Muscle of back (tissue), 11 donors: Measurements from ENCODE around the gene FBL. TPM values are rescaled to one million over a fixed set of nuclear protein-coding genes. Genes with fewer than 3 reads are reported as not detected.
A peak's percentile ranks its signal among the peaks of the same experiment; 100 is the strongest.

Source experiments
- DNase-seq, 3 donors: peaks; one replicate each; pipeline versions ENCODE4 v3.0.0 to v3.0.0-alpha.2; 2013
- polyA plus RNA-seq, 10 donors: library from polyadenylated mRNA; unstranded; fragments of 120-200 nt; gene quantifications; one replicate each; pipeline ENCODE4 v1.2.1, GENCODE V29; 2013; ENCODE audit not compliant: insufficient read length in 10 of 10

FBL gene
- polyA plus RNA-seq, 10 donors, result 213 to 384 (median 252) TPM

DNA sequence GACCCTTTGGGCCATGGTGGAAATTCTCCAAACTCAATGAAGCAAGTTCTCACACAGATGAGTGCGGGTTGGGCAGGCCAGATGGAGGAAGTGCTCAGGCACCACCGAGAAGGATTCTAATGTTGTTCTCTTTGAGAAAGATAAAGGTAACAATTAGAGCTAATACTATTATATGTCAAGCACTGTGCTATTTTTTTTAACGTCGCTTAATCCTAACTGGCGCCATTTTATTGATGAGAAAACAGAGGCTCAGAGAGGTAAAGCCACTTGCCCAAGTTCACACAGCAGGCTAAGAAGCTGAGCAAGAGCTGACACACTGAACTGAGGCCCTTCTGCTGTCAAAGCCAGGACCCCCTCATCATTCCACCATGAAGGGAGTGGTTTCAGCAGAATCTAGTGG is 1.0 kb downstream of the FBL start:
- DNase-seq, result no peak

DNA sequence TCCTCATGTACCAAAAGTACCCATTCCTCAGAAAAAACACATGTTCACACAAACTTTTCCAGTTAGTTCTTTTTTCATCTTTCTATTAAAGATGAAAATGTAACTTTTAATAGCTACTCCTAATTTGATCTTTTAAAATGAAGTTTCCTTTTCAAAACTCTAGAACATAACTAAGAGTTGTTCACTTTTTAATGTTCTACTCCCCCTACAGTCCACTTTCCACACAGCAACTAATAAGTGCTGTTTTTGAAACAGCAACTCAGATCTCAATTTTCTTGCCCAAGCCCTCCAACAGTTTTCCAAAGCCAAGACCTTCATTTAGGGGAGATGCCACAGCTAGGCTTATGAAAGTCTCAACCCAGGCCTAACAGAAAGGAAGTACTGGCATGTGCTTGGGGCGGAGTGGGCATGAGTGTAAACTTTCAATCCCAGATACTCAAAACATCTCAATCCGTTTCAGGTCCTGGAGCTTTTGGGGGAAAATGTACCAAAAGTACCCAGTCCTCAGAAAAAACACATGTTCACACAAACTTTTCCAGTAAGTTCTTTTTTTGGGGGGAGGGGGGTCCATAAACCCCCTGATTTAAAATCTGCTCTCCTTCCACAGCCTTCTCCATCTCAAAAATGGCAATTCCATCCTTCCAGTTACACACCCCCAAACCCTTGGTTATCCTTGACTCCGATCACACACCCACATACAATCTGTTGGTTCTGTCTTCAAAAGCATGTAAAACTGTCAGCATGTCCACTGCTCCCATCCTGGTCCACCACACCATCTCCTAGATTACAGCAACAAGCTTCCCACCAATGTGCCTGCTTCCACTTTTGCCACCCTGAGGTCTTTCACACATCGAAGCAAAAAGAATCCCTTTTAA is 2.0 kb downstream of the FBL start:
- DNase-seq, result peak; percentile 32 to 68 (median 33)

DNA sequence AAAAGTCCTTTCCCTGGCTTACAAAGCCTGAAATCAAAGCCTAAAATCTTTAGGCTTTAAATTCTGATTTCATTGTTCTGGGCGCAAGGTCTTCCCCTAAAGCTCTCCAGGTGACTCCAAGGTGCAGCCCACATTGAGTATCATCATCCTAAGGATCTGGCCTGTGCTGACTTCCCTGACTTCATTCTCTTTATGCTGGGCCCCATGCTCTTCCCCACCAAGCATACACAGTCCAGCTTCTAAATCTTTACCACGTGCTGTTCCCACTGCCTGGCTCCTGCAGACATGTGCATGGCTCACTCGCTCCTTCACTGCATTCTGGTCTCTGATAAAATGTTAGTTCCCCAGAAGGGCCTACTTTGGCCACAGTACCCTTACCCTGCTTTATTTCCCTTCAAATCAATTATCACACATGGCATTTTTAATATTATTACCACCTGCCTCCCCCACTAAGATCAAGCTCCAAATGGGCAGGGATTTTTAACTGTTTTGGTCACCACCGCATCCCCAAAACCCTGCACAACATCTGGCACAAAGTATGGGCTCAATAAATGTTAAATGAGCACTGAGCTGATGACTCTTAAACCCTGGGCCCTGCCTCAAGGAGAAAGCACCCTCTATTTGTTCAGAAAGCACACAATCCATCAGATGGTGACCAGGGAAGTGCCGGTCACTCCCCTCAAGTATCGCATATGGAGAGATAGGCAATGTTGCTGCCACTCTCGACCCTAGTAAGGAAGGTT is 3.3 kb downstream of the FBL start:
- no peak for DNase-seq

DNA sequence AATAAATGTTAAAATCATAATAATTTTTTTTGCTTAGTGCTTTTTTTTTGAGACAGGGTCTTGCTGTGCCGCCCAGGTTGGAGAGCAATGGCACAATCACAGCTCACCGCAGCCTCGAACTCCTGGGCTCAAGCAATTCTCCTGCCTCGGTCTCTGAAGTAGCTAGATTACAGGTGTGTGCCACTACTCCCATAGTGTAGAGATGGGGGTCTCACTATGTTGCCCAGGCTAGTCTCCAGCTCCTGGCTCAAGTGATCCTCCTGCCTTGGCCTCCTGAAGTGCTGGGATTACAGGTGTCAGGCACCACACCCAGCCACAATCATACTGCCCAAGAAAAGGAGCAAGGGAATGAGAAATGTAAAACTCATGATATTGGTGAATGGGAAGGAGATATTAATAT is 5.1 kb downstream of the FBL start:
- DNase-seq, result no peak

DNA sequence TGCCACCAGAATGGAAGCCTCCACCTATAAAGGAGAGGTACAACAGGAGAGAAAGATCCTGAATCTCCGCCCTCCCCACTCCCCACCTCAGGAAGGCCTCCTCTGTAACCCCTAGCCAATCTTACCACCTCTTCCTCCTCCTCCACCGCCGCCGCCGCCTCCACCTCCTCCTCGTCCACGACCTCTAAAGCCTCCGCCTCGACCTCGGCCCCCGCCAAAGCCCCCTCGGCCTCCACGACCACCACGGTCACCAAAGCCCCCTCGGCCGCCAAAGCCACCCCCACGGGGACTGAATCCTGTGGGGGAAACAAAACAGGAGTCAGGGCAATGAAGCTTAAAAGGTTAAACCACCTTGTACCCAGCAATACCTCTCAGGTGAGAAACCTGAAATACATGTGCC is 5.7 kb downstream of the FBL start:
- no peak for DNase-seq

GRCh38 chr19:39839678-39840327 is 6.4 kb downstream of the FBL start:
- DNase-seq, result peak in 2 of 3 donors; percentile 17 to 21

GRCh38 chr19:39838569-39838968 is 7.6 kb downstream of the FBL start:
- DNase-seq, result no peak

DNA sequence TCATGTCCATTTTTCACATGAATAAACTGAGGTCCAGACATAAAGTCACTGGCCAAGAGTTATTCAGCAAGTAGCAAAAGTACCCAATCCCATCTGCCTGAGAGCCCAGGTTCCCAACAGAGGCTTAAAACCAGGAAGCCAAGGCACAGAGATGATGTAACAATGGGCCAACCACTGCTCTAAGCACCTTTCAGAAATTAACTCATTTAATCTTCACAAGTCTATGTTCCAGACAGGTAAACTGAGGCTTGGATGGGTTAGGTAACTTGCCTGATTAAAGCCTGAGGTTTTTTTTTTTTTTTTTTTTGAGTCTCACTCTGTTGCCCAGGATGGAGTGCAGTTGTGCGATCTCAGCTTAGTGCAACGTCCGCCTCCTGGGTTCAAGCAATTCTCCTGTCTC is 8.2 kb downstream of the FBL start:
- DNase-seq, result no peak

DNA sequence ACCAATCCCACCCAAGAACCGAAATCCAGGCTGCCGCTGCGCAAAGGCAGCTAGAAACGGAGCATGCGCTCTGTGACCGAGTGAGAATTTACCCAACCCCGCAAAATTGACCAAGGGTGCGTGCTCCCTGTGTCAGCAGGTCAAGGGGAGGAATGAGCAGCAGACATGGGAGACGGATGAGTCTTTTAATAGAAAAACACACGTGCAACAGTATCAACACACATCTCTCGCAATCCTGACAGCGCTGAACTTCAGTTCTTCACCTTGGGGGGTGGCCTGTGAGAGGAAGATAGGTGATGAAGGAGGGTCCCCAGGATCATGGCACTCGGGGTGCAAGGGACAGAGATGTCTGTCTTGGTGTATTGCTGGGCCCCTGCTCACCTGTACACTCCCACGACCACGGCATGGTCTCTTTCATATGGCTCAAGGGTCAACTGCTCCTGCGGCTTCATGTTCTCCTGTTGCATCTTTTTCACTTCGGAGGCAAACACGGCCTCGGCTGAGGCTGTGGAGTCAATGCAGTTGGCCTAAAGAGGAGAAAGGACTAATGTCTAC is 11.8 kb downstream of the FBL start:
- peak in 1 of 3 donors; percentile 28 for DNase-seq

GRCh38 chr19:39833464-39834286 is 12.5 kb downstream of the FBL start, which contains the start of gene DYRK1B:
Gene DYRK1B, minus strand, starts transcription at chr19:39834162. Its CDS starts 2,295 bp downstream, at chr19:39831867.
- DNase-seq, result peak; percentile 96 to 99 (median 98)

GRCh38 chr19:39833160-39833463 is 13.1 kb downstream of the FBL start:
- DNase-seq, result no peak

DNA sequence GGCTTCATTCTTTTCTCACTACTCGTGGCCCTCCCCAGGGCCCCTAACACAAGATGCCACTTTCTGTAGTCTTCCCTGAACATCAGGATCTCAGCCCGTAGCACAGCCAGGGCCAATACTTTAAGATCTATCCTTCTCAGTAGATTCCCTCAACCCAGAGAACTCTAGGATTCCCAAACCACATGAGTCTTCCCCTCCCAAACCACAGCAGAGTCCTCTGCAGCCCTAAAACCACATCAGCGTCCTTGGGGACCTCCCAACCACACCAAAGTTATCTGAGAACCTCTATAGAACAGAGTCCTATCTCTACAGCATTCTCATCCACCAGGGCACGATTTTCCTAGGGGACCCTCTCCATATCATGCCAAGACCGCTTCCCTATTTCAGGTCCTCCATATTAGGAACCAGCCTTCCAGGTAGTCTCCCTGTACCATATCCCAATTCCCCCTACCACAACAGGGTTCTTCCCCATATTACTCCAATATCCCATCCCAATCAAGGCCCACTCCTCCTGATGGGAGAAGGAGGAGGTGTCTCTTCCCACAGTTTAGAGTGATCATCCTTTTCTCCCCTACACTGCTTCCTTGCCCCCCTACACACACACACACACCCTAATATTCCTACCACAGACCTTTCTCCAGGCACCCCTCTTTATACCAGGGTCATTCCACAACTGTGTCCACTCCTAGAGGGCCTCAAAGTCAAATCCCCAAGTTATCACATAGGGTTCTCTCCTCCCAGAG is 13.7 kb downstream of the FBL start:
- no peak for DNase-seq

DNA sequence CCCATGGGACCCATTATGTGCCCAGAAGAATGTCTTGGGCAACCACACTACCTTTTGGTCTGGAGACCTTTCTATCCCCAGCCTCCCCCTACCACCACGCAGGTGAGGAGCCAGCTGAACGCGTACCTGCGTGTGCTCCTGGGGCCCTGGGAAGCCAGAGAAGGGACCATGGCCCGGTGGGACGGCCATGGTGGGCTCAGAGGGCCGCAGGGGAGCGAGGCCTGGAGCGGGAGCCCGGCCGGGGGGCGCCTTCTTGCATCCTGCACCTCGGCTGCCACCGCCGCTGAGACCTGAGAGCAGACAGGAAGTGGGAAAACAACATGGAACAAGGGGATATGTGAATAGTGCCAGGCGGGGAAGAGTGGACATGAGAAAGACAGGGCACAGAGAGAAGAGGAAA is 14.5 kb downstream of the FBL start:
- no peak for DNase-seq

DNA sequence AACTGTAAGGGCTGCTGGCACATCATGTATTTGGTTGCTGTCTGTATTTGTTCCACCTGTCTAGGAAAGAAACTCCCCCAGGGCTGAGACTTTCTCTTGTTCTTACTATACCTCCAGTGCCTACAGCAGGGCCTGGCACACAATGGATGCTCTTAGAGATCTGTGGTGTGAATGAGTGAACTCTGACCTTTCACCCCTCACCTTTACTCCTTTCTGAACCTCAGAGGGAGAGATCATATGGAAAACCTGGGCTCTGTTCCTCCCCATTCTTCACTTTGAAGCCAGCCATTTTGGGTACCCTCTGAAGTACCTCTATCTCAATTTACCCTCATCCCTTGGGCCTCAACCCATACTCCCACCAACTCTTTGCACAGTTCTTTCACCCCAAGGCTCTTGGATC is 15.3 kb downstream of the FBL start:
- DNase-seq, result no peak

- DNase-seq, result no peak
Measured at GRCh38 chr19:39830406-39830805, 15.8 kb downstream of the FBL start.

- no peak for DNase-seq
Measured at GRCh38 chr19:39829702-39830275, 16.4 kb downstream of the FBL start.

DNA sequence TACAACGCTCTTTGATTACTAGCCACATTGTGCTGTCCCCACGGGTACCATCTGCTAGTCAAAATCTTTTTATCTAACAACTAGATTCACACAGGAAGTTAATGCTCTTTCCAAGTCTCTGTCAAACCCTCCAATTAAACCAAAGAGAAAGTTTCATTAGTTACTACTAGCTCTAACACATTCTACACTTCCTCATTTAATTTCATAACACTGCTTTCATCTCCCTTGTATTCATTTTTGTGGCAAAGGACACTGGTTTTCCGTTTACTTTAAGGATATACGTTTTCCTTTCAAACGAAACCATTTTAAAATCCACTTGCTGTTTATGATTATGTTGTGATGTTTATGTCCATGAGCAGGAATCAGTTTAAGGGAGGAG is 17.5 kb downstream of the FBL start:
- DNase-seq, result no peak

DNA sequence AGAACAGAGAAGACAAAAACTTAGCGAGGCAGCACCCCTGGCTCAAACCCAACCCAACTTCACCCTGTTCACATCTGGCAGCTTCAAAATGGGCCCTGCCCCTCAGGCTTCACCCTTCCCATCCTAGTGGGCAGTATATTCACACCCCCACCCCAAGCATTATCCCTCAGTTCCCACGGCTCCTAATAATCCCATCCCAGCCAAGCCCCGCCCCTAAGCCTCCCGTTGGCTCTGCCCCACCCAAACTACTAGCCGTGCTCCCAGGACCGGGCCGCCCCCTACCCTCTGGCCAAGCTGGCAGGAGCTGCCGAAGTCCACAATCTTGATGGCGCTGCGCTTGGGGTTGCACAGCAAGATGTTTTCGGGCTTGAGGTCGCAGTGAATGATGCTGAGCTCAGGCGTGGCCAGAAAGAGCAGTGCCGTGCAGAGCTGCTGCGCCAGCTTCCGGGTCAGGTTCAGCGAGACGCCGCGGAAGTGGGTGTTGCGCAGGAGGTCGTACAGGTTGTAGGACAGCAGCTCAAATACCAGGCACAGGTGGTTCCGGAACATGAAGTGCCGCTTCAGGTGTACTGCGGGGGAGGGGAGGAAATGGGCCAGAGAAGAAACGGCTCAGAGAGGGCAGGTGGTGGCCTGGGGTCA is 18.0 kb downstream of the FBL start:
- no peak for DNase-seq

- no peak for DNase-seq
Measured at GRCh38 chr19:39827216-39827615, 19.0 kb downstream of the FBL start.
